ENCODE data around the gene PC.

The PC gene

GRCh38 chr11:66881927-66882452, 76.2 kb downstream of the PC start:
- no peak overlapping the region for H3K4me3 ChIP-seq (replicated peaks; ENCODE audit: low read depth, low read length)
- no peak for DNase-seq (ENCODE audit: low read depth)
- TF ChIP-seq CTCF (IDR thresholded peaks at IDR 0.05; ENCODE audit: low read length, missing control alignments): no peak

- H3K4me3 ChIP-seq (replicated peaks; ENCODE audit: low read depth, low read length): no peak overlapping the region
- DNase-seq (ENCODE audit: low read depth): no peak
- TF ChIP-seq CTCF (IDR thresholded peaks at IDR 0.05; ENCODE audit: low read length, missing control alignments): no peak
These were observed 76.7 kb downstream of the PC start for GRCh38 chr11:66881451-66881835.

GRCh38 chr11:66880496-66881450, 77.4 kb downstream of the PC start:
- H3K4me3 ChIP-seq (replicated peaks; ENCODE audit: low read depth, low read length): no peak overlapping the region
- DNase-seq (ENCODE audit: low read depth): no peak
- TF ChIP-seq CTCF (IDR thresholded peaks at IDR 0.05; ENCODE audit: low read length, missing control alignments): no peak

- TF ChIP-seq CTCF (IDR thresholded peaks at IDR 0.05; ENCODE audit: low read length, missing control alignments): no peak
- no peak overlapping the region for H3K4me3 ChIP-seq (replicated peaks; ENCODE audit: low read depth, low read length)
- no peak for DNase-seq (ENCODE audit: low read depth)
These were observed 78.2 kb downstream of the PC start for GRCh38 chr11:66879999-66880398.

- H3K4me3 ChIP-seq (replicated peaks; ENCODE audit: low read depth, low read length): no peak overlapping the region
- DNase-seq (ENCODE audit: low read depth): no peak
- TF ChIP-seq CTCF (IDR thresholded peaks at IDR 0.05; ENCODE audit: low read length, missing control alignments): no peak
These were observed 78.6 kb downstream of the PC start for GRCh38 chr11:66879583-66879982.

- no peak for DNase-seq (ENCODE audit: low read depth)
- TF ChIP-seq CTCF (IDR thresholded peaks at IDR 0.05; ENCODE audit: low read length, missing control alignments): no peak
These were observed 79.2 kb downstream of the PC start for GRCh38 chr11:66879000-66879399.

More at GRCh38 chr11:66879000-66879399, 79.2 kb downstream of the PC start:
- H3K4me3 ChIP-seq (replicated peaks; ENCODE audit: low read depth, low read length): no peak overlapping the region

Data from fibroblast of pulmonary artery (primary cell).